Astrocyte (in vitro differentiated cells and primary cell): ENCODE measurements around the gene ATXN10.

Source experiments
- EZH2 ChIP-seq: IDR thresholded peaks from 2 replicates; pipeline ENCODE4 v1.6.1; 2012; ENCODE audit warnings: mild to moderate bottlenecking, low read length, inconsistent platforms; ENCODE audit not compliant: insufficient read depth
- TF ChIP-seq, protein P1 (sequence below): IDR thresholded peaks from 2 replicates; pipeline ENCODE4 v1.5.1; 2011; ENCODE audit warnings: low read depth, mild to moderate bottlenecking, inconsistent platforms, low read length, moderate library complexity; ENCODE audit not compliant: insufficient read depth

GRCh38 chr22:45645150-45645525 is 26.5 kb upstream of the ATXN10 start:
- TF ChIP-seq, protein P1, sequence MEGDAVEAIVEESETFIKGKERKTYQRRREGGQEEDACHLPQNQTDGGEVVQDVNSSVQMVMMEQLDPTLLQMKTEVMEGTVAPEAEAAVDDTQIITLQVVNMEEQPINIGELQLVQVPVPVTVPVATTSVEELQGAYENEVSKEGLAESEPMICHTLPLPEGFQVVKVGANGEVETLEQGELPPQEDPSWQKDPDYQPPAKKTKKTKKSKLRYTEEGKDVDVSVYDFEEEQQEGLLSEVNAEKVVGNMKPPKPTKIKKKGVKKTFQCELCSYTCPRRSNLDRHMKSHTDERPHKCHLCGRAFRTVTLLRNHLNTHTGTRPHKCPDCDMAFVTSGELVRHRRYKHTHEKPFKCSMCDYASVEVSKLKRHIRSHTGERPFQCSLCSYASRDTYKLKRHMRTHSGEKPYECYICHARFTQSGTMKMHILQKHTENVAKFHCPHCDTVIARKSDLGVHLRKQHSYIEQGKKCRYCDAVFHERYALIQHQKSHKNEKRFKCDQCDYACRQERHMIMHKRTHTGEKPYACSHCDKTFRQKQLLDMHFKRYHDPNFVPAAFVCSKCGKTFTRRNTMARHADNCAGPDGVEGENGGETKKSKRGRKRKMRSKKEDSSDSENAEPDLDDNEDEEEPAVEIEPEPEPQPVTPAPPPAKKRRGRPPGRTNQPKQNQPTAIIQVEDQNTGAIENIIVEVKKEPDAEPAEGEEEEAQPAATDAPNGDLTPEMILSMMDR = no peak
- no peak for TF ChIP-seq EZH2
